HEK293T (cell line): ENCODE data around the gene SLC22A16.

Source experiments
- ARNT ChIP-seq: fragments of 450-650 bp; IDR thresholded peaks from 2 replicates; pipeline ENCODE4 v1.6.1; 2017; ENCODE audit warnings: mild to moderate bottlenecking
- ELF4 ChIP-seq: fragments of 450-650 bp; IDR thresholded peaks from 2 replicates; pipeline ENCODE4 v1.6.1; 2017; ENCODE audit warnings: antibody characterized with exemption
- FOXA1 ChIP-seq: fragments of 450-650 bp; IDR thresholded peaks from 2 replicates; pipeline ENCODE4 v1.6.1; 2016; ENCODE audit warnings: mild to moderate bottlenecking
- SUZ12 ChIP-seq: fragments of 450-650 bp; IDR thresholded peaks from 2 replicates; pipeline ENCODE4 v1.6.1; 2016; ENCODE audit warnings: mild to moderate bottlenecking

DNA sequence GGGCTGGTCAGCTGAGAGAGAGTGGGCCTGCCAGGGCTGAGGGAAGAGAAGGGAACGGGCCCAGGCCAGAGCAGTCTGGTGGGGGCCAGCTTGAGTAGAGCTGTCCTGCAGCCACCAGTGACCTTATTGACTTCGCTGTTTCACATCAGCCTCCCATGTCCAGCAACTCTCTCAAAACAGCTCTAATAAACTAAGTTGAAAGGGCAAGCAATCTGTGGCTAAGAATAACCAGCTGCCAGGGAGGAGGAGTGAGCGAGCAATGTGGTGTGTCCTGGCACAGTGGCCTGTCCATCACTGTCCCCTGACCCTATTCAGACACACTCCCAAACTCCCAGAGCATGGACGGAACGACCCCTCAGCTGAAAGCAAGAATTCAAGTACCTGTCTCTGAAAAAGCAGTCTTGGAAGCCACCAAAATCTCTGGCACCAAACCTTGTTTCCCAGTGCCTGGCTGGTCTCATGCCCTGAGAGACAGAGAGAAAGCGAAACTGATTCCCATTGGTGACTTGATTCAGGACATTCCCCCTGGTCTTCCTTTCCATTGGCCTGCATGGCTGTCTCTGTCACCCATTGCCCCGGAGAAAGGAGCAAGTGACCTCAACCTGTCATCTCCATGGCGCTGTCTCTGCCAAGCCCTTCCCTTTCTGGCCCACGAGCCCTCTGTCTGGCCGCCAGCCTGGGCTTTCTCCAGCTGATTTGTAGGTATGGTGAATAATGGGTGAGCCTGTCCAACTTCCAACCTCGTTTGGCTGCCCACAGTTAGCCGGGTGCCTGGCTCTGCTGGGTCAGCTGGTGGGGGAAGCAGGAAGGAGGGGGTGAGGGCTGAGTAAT, 61.1 kb downstream of the SLC22A16 start, which contains the start of gene DDO:
- no peak for TF ChIP-seq FOXA1
- TF ChIP-seq SUZ12 = no peak
- TF ChIP-seq ARNT = no peak
- no peak for TF ChIP-seq ELF4
